T-helper 2 cell treated with Interferon-gamma antibody and Interleukin-4, amounts not matched to agents 5 μg/mL and 100 μg/mL, for 36 hours (primary cell): ENCODE results near the gene DOK3.
A peak's percentile ranks its signal among the peaks of the same experiment; 100 is the strongest.

Experiments used
- DNase-seq: peaks from one replicate; pipeline ENCODE4 v3.0.0; 2021; ENCODE audit warnings: low spot score
- H3K27ac Mint-ChIP-seq: one replicate; pipeline ENCODE4 v1.8.0; 2021; ENCODE audit warnings: mild to moderate bottlenecking, mixed read lengths
- H3K27me3 Mint-ChIP-seq: one replicate; pipeline ENCODE4 v1.8.0; 2021; ENCODE audit warnings: low read depth, mixed read lengths
- H3K36me3 Mint-ChIP-seq: one replicate; pipeline ENCODE4 v1.8.0; 2021; ENCODE audit warnings: low read depth, mixed read lengths
- H3K4me1 Mint-ChIP-seq: one replicate; pipeline ENCODE4 v1.8.0; 2021; ENCODE audit warnings: low read depth, mixed read lengths
- H3K4me3 Mint-ChIP-seq: one replicate; pipeline ENCODE4 v1.8.0; 2022; ENCODE audit warnings: mild to moderate bottlenecking, moderate library complexity, mixed read lengths
- H3K9me3 Mint-ChIP-seq: one replicate; pipeline ENCODE4 v1.8.0; 2021; ENCODE audit warnings: mixed read lengths

Gene DOK3, protein sequence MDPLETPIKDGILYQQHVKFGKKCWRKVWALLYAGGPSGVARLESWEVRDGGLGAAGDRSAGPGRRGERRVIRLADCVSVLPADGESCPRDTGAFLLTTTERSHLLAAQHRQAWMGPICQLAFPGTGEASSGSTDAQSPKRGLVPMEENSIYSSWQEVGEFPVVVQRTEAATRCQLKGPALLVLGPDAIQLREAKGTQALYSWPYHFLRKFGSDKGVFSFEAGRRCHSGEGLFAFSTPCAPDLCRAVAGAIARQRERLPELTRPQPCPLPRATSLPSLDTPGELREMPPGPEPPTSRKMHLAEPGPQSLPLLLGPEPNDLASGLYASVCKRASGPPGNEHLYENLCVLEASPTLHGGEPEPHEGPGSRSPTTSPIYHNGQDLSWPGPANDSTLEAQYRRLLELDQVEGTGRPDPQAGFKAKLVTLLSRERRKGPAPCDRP

GRCh38 chr5:177509381-177509951, at the start of gene DOK3:
Gene DOK3, minus strand, starts transcription at chr5:177509826. Its CDS starts 286 bp downstream, at chr5:177509540.
- peaks cover 4% of the 10 kb centered on the region for H3K4me1 Mint-ChIP-seq
- no peaks in the 10 kb centered on the region for H3K27me3 Mint-ChIP-seq
- H3K4me3 Mint-ChIP-seq, result no peak within 1 kb of the TSS
- H3K27ac Mint-ChIP-seq, result no peak within 1 kb of the TSS
- no peak for DNase-seq
- H3K36me3 Mint-ChIP-seq, result peaks cover 26% of the 10 kb centered on the region
- no peaks in the 10 kb centered on the region for H3K9me3 Mint-ChIP-seq

DNA sequence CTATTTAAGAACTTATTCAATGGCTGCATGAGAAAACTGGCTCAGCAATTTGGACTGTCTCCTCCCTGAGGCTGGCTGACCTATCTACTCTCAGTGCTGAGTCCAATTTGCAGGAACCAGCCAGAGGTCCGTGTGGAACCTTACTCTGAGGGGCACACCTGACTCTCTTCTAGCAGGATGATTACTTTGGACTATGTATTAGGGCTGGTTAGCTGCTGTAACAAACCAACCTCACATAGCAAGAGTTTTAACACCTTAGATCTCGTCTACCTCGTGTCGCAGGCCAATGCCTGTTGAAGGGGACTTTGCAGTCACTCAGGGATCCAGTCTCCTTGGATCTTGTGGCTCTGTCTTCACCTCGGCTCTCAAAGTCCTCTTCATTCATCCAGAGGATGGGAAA, 48.2 kb upstream of the DOK3 start:
- Mint-ChIP-seq H3K9me3 (no peaks in the 10 kb centered on the region), H3K36me3 (peaks cover 3% of the 10 kb centered on the region), H3K27me3 (no peaks in the 10 kb centered on the region), H3K4me3 (no peak overlapping the region), H3K27ac (peak overlapping the region; percentile 78), H3K4me1 (peaks cover 24% of the 10 kb centered on the region)
- DNase-seq, result no peak

DNA sequence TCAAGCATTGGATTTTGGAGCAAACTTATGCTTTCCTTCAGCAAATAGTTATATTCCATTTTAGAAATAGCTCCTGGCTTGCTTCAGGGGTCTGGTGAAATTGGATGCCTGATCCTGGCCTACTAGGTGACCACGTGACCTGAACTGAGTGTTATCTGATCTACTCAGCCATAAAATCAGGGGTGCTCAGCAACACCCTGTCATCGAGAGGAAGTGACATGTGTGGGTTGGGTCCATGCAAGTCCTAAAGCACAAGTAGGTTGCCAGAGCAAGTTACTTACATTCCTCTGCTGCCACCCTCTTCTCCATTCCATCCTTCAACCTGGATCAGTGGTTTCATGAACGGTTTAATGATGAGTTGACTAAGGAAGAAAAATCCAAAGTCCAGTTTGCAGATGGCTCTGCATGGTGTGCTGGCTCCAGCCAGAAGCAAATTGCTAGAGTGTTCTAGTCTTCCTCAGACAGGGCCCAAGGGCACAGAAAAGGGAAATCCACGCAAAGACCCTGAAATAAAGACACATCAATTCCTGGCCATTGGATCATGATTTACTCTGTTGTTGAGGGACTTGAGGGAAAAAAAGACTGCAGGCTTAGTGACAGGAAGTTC, 47.5 kb upstream of the DOK3 start:
- H3K4me1 Mint-ChIP-seq, result peaks cover 27% of the 10 kb centered on the region
- H3K27me3 Mint-ChIP-seq, result no peaks in the 10 kb centered on the region
- DNase-seq, result peak; percentile 17
- peaks cover 7% of the 10 kb centered on the region for H3K36me3 Mint-ChIP-seq
- peak overlapping the region; percentile 42 for H3K4me3 Mint-ChIP-seq
- no peaks in the 10 kb centered on the region for H3K9me3 Mint-ChIP-seq
- H3K27ac Mint-ChIP-seq, result peak overlapping the region; percentile 78

- no peak for DNase-seq
- peaks cover 10% of the 10 kb centered on the region for H3K36me3 Mint-ChIP-seq
- H3K27me3 Mint-ChIP-seq, result no peaks in the 10 kb centered on the region
- no peak overlapping the region for H3K27ac Mint-ChIP-seq
- H3K9me3 Mint-ChIP-seq, result no peaks in the 10 kb centered on the region
- H3K4me3 Mint-ChIP-seq, result peak overlapping the region; percentile 89
- H3K4me1 Mint-ChIP-seq, result peaks cover 29% of the 10 kb centered on the region
Observed at GRCh38 chr5:177555665-177556064, 46.0 kb upstream of the DOK3 start.

DNA sequence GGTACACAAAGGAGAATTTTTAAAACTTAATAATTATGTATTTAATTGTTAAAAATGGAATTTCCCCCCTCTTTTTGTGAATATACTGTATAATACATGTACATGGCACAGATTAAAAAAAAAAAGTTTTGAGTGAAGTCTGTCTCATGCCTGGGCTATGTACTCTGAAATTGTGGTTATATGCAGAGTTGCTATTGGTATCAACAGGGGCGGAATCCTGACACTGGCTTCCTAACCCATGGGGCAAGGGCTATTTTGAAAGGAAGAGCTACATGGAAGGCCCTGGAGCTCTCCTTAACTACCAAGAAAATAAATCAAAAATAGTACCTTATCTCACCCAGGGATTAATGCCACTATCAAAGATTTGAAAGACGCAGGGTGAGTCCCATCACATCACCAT, 45.6 kb upstream of the DOK3 start:
- H3K27ac Mint-ChIP-seq, result no peak overlapping the region
- no peaks in the 10 kb centered on the region for H3K27me3 Mint-ChIP-seq
- H3K36me3 Mint-ChIP-seq, result peaks cover 11% of the 10 kb centered on the region
- H3K4me3 Mint-ChIP-seq, result peak overlapping the region; percentile 89
- no peaks in the 10 kb centered on the region for H3K9me3 Mint-ChIP-seq
- H3K4me1 Mint-ChIP-seq, result peaks cover 30% of the 10 kb centered on the region
- no peak for DNase-seq

GRCh38 chr5:177554474-177555111, 45.0 kb upstream of the DOK3 start, which contains the start of gene FAM193B:
Gene FAM193B, minus strand, starts transcription at chr5:177554563. Its CDS starts 105 bp downstream, at chr5:177554458.
- Mint-ChIP-seq H3K4me3 (peak within 1 kb of the TSS; percentile 89), H3K27ac (peak within 1 kb of the TSS; percentile 64), H3K36me3 (peaks cover 12% of the 10 kb centered on the region)

DNA sequence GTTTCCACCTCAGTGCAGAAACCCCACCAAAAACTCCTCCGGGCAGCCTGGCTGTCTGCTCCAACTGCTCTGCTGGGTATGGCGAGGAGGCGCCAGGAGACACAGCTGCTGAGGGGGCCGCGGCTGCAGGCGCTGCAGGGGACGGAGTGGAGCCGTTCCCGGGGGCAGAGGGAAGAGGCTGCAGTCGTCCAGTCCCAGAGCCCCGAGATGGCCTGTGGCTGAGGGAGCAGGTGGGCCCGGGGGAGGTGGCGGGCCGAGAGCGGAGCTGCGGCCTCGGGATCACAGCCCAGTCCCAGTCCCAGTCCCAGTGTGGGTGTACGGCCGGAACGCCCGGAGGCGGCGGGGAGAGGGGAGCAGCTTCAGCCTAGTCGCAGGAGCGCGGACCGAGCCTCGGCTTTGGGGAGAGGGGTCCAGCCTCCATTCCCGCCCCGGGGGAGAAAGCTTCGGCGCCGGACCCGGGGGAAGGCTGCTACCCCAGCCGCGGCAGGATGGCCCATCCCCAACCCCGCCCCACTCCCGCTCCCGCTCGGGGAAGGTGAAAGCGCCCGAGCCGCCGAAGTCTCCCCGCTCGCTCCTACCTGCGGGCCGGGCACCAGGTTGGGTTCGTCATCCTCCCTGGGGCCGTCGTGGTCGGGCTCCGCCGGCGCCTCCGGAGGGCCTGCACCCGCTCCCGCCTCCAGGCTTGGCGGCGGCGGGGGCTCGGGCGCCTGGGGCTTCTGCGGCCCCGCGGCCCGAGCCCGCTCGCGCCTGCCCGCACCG, 44.2 kb upstream of the DOK3 start:
- Mint-ChIP-seq H3K36me3 (peaks cover 12% of the 10 kb centered on the region), H3K27ac (peak overlapping the region; percentile 45), H3K4me1 (peaks cover 31% of the 10 kb centered on the region), H3K4me3 (peak overlapping the region; percentile 78), H3K27me3 (no peaks in the 10 kb centered on the region), H3K9me3 (no peaks in the 10 kb centered on the region)
- DNase-seq, result peak; percentile 29

More at GRCh38 chr5:177554474-177555111, 45.0 kb upstream of the DOK3 start, which contains the start of gene FAM193B:
- H3K27me3 Mint-ChIP-seq, result no peaks in the 10 kb centered on the region
- no peaks in the 10 kb centered on the region for H3K9me3 Mint-ChIP-seq
- peak; percentile 94 for DNase-seq
- peaks cover 31% of the 10 kb centered on the region for H3K4me1 Mint-ChIP-seq

DNA sequence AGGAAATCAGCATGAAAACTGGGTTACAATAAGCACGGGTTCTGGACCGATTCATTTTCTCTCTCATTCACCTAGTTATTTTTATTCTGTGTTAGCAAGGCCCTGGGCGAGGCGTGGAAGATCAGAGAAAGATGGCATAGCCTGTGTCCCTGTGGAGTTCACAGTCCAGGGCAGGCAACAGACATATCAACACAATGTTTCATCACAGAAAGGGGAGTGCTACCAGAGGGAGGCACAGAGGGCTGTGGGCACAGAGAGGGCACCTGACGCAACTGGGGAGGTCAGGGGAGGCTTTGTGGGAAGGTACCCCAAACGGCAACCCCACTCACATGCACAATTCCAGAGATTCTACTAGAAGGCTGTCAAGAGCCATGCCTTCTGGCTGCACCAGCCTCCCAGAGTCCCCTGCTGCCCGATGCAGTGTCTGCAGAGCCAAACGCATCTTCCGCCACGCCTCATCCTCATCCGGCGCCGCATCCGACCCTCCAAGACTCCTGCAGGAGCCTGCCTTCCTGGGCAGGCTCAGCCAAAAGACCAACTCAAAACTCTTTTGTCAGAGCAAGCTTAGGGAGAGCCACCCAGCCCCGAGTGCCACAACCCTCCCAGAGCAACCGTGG, 43.3 kb upstream of the DOK3 start:
- Mint-ChIP-seq H3K9me3 (no peaks in the 10 kb centered on the region), H3K36me3 (peaks cover 13% of the 10 kb centered on the region), H3K27ac (peak overlapping the region; percentile 72), H3K4me3 (peak overlapping the region; percentile 78), H3K27me3 (no peaks in the 10 kb centered on the region), H3K4me1 (peaks cover 31% of the 10 kb centered on the region)
- no peak for DNase-seq

- Mint-ChIP-seq H3K27ac (no peak overlapping the region), H3K4me3 (no peak overlapping the region), H3K27me3 (no peaks in the 10 kb centered on the region), H3K9me3 (no peaks in the 10 kb centered on the region), H3K36me3 (peaks cover 15% of the 10 kb centered on the region), H3K4me1 (peaks cover 22% of the 10 kb centered on the region)
- DNase-seq, result no peak
Observed at GRCh38 chr5:177550122-177550521, 40.5 kb upstream of the DOK3 start.

DNA sequence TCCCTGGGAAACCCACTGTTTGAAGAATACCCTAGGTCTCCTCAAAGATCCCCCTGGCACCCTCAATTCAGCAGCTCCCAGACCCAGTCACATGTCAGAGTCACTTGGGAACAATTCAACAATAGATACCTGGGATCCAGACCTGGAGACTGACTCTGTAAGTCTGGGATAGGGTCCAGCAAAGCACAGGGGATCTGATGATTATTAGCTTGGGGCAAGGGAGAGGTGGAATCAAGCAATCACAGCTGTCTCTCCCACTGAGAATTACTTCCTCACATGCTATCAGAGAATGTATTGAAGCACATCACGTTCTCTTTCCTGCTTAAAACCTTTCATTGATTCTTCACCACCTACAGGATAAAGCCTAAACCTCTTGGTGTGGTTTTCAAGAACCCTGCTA, 38.9 kb upstream of the DOK3 start:
- peaks cover 15% of the 10 kb centered on the region for H3K36me3 Mint-ChIP-seq
- DNase-seq, result no peak
- H3K9me3 Mint-ChIP-seq, result no peaks in the 10 kb centered on the region
- H3K4me1 Mint-ChIP-seq, result peaks cover 15% of the 10 kb centered on the region
- H3K27me3 Mint-ChIP-seq, result no peaks in the 10 kb centered on the region
- H3K4me3 Mint-ChIP-seq, result no peak overlapping the region
- H3K27ac Mint-ChIP-seq, result no peak overlapping the region

GRCh38 chr5:177547736-177548135, 38.1 kb upstream of the DOK3 start:
- Mint-ChIP-seq H3K4me1 (peaks cover 8% of the 10 kb centered on the region), H3K27ac (no peak overlapping the region), H3K36me3 (peaks cover 11% of the 10 kb centered on the region), H3K9me3 (no peaks in the 10 kb centered on the region), H3K27me3 (no peaks in the 10 kb centered on the region), H3K4me3 (no peak overlapping the region)
- no peak for DNase-seq

- no peak overlapping the region for H3K27ac Mint-ChIP-seq
- H3K27me3 Mint-ChIP-seq, result no peaks in the 10 kb centered on the region
- no peak for DNase-seq
Observed at GRCh38 chr5:177546258-177546741, 36.7 kb upstream of the DOK3 start.

More at GRCh38 chr5:177546258-177546741, 36.7 kb upstream of the DOK3 start:
- no peak overlapping the region for H3K4me3 Mint-ChIP-seq
- no peaks in the 10 kb centered on the region for H3K9me3 Mint-ChIP-seq
- peaks cover 10% of the 10 kb centered on the region for H3K36me3 Mint-ChIP-seq
- peaks cover 4% of the 10 kb centered on the region for H3K4me1 Mint-ChIP-seq
